ENCODE results near the gene RELN. TPM values are rescaled to one million over a fixed set of nuclear protein-coding genes. Genes with fewer than 3 reads are reported as not detected.

The RELN gene
- total RNA-seq, 1 experiment from 2014 or later: 4.3 TPM

DNA sequence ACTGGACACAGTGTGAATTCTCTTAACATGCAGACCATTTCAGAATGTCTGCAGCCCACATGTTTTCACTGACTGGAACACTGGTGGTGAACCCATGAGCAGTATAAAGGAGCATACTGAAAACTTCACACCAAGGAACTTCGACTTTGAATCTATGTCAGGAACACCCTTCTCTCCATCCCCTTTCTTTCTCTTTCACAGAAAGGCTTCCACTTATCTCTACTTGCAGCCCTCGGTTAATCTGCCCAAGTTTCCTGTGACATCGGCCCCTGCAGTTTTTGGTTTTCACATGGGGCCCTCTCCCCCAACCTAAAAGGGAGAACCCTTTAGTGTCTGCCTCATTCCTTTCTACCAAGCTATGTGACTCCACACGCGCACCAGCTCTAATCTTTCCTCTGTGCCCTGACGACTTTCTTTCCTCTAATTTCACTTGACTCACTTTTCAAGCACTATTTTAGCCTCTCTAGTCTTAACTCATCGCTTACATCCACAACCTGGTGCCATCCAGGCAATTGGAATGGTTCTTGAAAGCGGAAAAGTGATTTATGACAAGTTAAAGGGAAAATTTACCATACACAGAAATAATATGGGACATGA, 70.1 kb downstream of the RELN start:
- H3K36me3 Mint-ChIP-seq (ENCODE audit: insufficient read depth, unreplicated experiment): no peaks in the 10 kb centered on the region
- H3K27ac Mint-ChIP-seq (ENCODE audit: unreplicated experiment): no peak overlapping the region
- Histone ChIP-seq H3K9me3 (no peaks in the 10 kb centered on the region), H3K36me3 (ENCODE audit: control insufficient read depth, insufficient read depth, low read length) (no peaks in the 10 kb centered on the region), H3K4me3 (ENCODE audit: low read depth, low read length) (no peak overlapping the region), H3K4me1 (no peaks in the 10 kb centered on the region), H3K27me3 (replicated peaks; ENCODE audit: control insufficient read depth, insufficient read depth, low read length) (no peaks in the 10 kb centered on the region)
- CTCF ChIA-PET: no interaction called here
- H3K4me3 Mint-ChIP-seq (ENCODE audit: unreplicated experiment): no peak overlapping the region
- intact Hi-C loops (cut with micrococcal nuclease; ENCODE audit: unreplicated experiment): no loop called here
- DNase-seq: no peak
- H3K27me3 Mint-ChIP-seq (ENCODE audit: insufficient read depth, unreplicated experiment): no peaks in the 10 kb centered on the region
- POLR2A ChIA-PET: no interaction called here
- BruUV-seq (replicated peaks): no TSS peak
- peaks cover 15% of the 10 kb centered on the region for H3K4me1 Mint-ChIP-seq (ENCODE audit: low read depth, unreplicated experiment)
- no peak for TF ChIP-seq CTCF (IDR thresholded peaks at IDR 0.05; ENCODE audit: insufficient read depth in 1 of 2, low read depth in 1 of 2, low read length in 1 of 2, severe bottlenecking in 1 of 2, unreplicated experiment in 1 of 2)
- no peaks in the 10 kb centered on the region for H3K9me3 Mint-ChIP-seq (ENCODE audit: unreplicated experiment)

DNA sequence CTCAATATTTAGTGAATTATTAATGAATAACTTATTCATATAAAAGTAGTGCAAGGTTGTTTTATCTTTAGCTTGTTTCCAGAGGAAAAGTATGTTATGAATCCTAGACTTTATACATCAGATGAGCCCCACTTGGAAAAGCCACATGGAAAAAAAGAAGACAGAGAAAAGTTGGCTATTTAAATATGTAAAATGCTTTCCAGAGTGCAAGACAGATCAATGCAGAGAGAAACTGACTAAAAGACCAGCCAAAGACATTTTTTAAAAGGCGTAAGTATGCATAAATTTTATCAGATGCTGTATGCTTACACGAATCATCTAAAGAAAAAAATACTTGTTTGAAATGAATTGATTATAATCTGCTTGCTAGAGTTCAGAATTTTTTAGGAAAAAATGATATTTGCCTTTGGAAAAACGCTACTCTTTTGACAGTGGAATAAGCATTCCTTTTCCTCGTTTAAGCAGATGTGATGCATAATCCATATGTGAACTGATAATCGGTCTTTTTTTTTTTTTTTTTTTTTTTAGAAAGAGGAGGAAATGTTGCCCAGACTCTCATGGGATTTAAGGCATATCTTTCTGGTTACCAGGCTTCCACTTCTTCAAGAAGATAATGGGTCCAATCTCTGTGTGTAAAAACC, 70.7 kb downstream of the RELN start:
- H3K9me3 Mint-ChIP-seq (ENCODE audit: unreplicated experiment): no peaks in the 10 kb centered on the region
- intact Hi-C loops (cut with micrococcal nuclease; ENCODE audit: unreplicated experiment): no loop called here
- TF ChIP-seq CTCF (IDR thresholded peaks at IDR 0.05; ENCODE audit: insufficient read depth in 1 of 2, low read depth in 1 of 2, low read length in 1 of 2, severe bottlenecking in 1 of 2, unreplicated experiment in 1 of 2): no peak
- no peaks in the 10 kb centered on the region for H3K9me3 ChIP-seq
- H3K27ac Mint-ChIP-seq (ENCODE audit: unreplicated experiment): no peak overlapping the region
- DNase-seq: no peak
- no peaks in the 10 kb centered on the region for H3K27me3 ChIP-seq (replicated peaks; ENCODE audit: control insufficient read depth, insufficient read depth, low read length)
- H3K4me3 ChIP-seq (ENCODE audit: low read depth, low read length): no peak overlapping the region
- H3K27me3 Mint-ChIP-seq (ENCODE audit: insufficient read depth, unreplicated experiment): no peaks in the 10 kb centered on the region
- no peak overlapping the region for H3K4me3 Mint-ChIP-seq (ENCODE audit: unreplicated experiment)
- ChIA-PET CTCF (no interaction called here), POLR2A (no interaction called here)
- no peaks in the 10 kb centered on the region for H3K36me3 Mint-ChIP-seq (ENCODE audit: insufficient read depth, unreplicated experiment)
- H3K36me3 ChIP-seq (ENCODE audit: control insufficient read depth, insufficient read depth, low read length): no peaks in the 10 kb centered on the region
- no peaks in the 10 kb centered on the region for H3K4me1 ChIP-seq
- BruUV-seq (replicated peaks): no TSS peak
- peaks cover 15% of the 10 kb centered on the region for H3K4me1 Mint-ChIP-seq (ENCODE audit: low read depth, unreplicated experiment)

- no peak overlapping the region for H3K27ac Mint-ChIP-seq (ENCODE audit: unreplicated experiment)
- Histone ChIP-seq H3K4me1 (no peaks in the 10 kb centered on the region), H3K4me3 (ENCODE audit: low read depth, low read length) (no peak overlapping the region), H3K27me3 (replicated peaks; ENCODE audit: control insufficient read depth, insufficient read depth, low read length) (no peaks in the 10 kb centered on the region), H3K9me3 (no peaks in the 10 kb centered on the region), H3K36me3 (ENCODE audit: control insufficient read depth, insufficient read depth, low read length) (no peaks in the 10 kb centered on the region)
- CTCF ChIA-PET: no interaction called here
- no peaks in the 10 kb centered on the region for H3K27me3 Mint-ChIP-seq (ENCODE audit: insufficient read depth, unreplicated experiment)
- POLR2A ChIA-PET: no interaction called here
- intact Hi-C loops (cut with micrococcal nuclease; ENCODE audit: unreplicated experiment): no loop called here
- H3K4me1 Mint-ChIP-seq (ENCODE audit: low read depth, unreplicated experiment): peaks cover 8% of the 10 kb centered on the region
- H3K36me3 Mint-ChIP-seq (ENCODE audit: insufficient read depth, unreplicated experiment): no peaks in the 10 kb centered on the region
- DNase-seq: no peak
- no peak overlapping the region for H3K4me3 Mint-ChIP-seq (ENCODE audit: unreplicated experiment)
- no peaks in the 10 kb centered on the region for H3K9me3 Mint-ChIP-seq (ENCODE audit: unreplicated experiment)
- TF ChIP-seq CTCF (IDR thresholded peaks at IDR 0.05; ENCODE audit: insufficient read depth in 1 of 2, low read depth in 1 of 2, low read length in 1 of 2, severe bottlenecking in 1 of 2, unreplicated experiment in 1 of 2): no peak
- BruUV-seq (replicated peaks): no TSS peak
Measured at GRCh38 chr7:103915680-103916357, 73.6 kb downstream of the RELN start.
